Stimulated activated CD4-positive, alpha-beta T cell treated with anti-CD3 and anti-CD28 coated beads, Interleukin-12 subunit alpha, Interleukin-12 subunit beta, amount 100 ng/mL, for 48 hours (primary cell): ENCODE measurements around the gene NKIRAS1.
"Not testable (repeated sequence)": the region's sequence is repeated elsewhere in the genome, so short reads cannot be mapped to it uniquely, and the experiment has no call there.

Experiments
- DNase-seq, 3 donors: peaks; one replicate each; pipeline ENCODE4 v3.0.0-alpha.2; 2020; ENCODE audit warnings: low read depth in 2 of 3, low spot score in 1 of 3

NKIRAS1 gene

DNA sequence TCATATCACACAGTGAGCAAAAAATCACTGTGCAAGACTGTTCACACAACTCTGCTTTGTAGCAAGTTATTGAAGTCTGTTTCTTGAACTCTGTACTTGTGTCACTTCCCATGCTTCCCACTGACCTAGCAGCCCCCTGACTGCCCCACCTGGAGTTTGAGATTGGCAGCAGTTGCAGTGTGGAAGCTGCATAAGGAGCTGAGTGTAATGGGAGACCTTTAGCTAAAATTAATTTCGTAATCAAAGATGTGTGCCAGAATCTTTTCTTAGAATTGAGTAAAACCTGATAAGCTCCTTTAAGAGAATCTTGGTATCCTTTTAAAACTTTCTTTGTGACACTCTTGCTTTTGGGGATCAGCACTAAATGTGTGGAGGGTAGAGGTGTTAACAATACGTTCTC lies 42.8 kb downstream of the NKIRAS1 start:
- DNase-seq, result no peak

DNA sequence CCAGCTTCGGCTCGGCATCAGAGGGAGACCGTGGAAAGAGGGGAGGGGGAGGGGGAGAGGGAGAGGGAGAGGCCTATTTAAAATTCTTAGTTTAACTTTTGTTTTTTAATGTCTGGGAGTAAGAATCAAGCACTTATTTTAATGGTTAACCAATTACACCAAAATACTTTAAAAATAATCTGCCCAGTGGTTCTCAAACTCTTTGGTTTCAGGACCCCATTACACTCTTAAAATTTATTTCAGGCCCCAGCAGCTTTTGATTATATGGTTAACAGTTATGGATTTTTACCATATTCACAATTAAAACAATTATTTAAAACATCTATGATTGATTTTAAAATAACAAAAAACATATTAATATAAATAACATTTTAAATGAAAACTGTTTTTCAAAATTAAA lies 44.5 kb downstream of the NKIRAS1 start:
- DNase-seq, result no peak

DNA sequence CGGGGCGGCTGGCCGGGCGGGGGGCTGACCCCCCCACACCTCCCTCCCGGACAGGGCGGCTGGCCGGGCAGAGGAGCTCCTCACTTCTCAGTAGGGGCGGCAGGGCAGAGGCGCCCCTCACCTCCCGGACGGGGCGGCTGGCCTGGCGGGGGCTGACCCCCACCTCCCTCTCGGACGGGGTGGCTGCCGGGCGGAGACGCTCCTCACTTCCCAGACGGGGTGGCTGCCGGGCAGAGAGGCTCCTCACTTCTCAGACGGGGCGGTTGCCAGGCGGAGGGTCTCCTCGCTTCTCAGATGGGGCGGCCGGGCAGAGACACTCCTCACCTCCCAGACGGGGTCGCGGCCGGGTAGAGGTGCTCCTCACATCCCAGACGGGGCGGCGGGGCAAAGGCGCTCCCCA lies 45.4 kb downstream of the NKIRAS1 start:
- DNase-seq, result not testable (repeated sequence)

DNA sequence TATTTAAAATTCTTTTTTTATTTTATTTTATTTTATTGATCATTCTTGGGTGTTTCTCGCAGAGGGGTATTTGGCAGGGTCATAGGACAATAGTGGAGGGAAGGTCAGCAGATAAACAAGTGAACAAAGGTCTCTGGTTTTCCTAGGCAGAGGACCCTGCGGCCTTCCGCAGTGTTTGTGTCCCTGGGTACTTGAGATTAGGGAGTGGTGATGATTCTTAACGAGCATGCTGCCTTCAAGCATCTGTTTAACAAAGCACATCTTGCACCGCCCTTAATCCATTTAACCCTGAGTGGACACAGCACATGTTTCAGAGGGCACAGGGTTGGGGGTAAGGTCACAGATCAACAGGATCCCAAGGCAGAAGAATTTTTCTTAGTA lies 46.1 kb downstream of the NKIRAS1 start:
- DNase-seq, result not testable (repeated sequence)

DNA sequence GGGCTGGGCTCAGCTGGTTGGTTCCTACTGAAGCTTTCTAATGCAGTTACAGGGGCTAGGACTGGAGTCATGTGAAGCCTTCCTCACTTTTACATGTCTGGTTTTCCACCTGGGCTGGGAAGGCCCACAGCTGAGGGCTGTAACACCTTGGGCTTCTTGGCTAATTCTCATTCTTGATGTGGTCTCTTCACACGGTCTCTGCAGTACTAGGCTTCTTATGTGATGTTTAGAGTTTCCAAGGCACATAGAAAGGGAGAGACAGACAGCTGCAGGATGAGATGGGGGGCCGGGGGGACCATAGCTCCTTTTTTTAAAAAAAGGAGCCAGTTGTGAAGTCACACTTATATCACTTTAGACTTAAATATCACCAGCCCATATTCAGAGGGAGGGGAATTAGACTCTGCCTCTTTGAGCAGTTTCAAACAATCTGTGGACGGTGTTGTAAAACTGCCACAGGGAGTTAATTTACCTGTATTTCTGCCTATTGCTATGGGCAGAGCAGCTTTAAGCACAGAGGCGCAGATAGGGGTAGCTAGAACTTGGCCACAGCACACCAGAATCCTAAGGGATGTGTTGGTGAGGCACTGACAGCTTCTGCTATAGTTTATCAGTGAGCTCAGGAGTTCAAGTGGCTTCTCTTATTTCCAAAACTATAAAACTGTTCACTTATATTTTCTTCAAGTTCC lies 46.7 kb downstream of the NKIRAS1 start:
- no peak for DNase-seq

DNA sequence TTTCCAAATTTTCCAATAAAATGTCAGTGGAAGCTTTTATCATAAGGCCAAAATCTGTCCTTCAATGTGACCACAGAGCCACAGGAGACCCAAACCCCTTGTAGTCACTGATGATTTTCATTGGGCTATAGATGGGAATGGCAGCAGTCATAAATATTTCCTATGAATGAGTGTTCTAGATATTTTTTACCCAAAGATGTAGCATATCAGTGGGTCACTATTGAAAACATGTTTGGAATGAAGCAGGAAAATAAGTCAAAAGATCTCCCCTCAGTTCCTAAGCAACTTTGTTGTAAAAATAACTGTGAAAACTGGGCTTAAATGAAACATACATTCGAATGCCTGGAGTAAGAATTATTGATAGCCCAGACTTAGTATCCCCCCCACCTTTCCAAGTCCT lies 49.0 kb downstream of the NKIRAS1 start:
- no peak for DNase-seq

DNA sequence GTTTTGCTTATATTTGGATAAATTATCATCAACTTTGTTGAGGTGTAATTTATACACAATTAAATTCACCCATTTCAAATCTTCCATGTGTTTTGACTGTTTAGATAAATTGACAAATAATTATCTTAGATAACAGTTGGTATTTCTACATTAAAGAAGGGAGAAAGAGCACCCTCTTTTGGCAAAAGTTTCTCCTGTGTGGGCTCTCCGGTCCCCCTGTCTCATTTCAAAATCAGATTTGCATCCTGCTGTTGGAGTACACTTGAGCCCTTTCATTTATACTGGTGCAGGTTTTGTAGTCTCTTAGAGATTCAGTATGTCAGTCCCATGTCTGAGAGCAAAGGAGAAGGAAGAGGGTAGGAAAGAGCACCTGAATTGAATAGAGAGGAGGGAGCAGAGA lies 49.4 kb downstream of the NKIRAS1 start:
- DNase-seq, result no peak

DNA sequence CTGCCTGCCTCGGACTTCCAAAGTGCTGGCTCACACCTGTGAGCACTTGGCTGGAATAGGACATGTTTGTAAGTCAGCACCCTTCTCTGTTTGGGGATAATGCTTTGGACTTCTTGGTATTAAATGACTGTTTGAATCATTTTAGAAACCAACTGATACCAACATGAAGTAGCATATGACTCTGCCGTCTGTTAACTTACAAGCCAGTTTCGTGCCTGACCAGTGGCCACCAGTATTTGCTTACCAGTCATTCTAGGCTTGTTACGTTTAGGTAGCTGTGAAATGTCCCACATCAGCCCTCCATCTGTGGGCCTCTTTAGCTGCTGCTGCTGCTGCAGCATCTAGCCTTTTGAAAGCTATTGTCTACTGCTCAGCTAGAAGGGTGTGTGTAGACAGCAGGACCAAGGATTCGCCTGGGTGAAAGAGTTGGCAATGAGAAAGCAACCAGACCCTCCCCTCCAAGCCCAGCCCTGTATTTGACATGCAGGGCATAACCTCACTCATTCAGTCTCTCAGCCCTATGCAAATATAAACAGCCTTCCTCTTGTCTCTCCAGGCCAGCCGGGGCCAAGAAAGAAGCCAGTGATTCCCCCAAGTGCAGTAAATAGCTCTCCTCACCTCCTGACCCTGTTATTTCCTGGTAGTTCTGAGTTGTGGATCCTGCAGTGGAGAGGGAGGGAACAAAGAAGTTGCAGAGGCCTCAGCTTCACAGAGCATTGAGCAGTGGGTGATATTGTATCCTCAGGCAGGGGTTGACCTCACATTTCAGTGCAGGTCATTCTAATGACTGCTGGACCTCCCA lies 51.0 kb downstream of the NKIRAS1 start:
- no peak for DNase-seq

DNA sequence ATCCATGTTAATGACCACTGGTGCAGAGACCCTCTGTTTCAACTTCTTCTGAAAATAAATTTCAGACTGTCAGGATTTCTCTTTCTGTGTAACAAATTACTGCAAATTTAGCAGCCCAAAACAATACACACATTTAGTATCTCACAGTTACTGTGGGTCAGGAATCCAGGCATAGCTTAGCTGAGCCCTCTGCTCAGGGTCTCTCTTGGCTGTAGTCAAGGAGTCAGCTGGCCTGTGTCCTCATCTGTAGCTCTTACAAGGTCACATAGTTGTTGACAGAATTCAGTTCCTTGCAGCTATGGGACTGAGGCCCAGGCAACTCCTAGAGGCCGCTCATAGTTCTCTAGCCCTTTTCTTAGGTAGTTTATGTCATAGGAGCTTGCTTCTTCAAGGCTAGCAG lies 51.9 kb downstream of the NKIRAS1 start:
- no peak for DNase-seq

DNA sequence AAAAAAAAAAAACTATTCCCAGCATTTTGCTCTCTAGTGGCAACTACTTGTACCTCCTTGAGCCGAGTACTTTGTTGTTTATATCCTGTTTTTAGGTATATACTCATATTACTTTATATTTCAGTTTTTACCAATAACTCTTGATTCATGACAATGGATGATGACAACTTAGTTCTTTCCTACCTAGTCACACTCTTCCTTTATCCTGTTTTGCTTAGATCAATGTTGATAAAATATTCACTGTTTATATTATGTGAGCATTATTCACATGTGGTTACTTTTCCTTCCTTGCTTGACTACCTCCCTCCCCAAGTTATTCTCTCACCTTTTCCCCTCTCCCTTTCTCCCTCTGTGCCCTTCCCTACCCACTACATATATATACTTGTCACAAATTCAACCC lies 53.7 kb downstream of the NKIRAS1 start:
- DNase-seq, result no peak

DNA sequence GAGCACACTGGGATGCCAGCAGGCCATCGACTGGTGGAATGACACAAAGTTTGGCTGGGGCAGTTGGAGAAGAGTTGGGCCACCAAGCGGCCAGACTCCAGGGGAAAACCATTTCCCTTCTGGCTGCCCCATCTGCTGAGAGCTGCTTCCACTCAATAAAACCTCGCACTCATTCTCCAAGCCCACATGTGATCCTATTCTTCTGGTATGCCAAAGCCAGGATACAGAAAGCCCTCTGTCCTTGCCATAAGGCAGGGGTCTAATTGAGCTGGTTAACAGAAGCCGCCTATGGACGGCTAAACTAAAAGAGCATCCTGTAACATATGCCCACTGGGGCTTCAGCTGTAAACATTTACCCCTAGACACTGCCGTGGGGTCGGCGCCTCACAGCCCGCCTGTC lies 55.1 kb downstream of the NKIRAS1 start:
- no peak for DNase-seq

DNA sequence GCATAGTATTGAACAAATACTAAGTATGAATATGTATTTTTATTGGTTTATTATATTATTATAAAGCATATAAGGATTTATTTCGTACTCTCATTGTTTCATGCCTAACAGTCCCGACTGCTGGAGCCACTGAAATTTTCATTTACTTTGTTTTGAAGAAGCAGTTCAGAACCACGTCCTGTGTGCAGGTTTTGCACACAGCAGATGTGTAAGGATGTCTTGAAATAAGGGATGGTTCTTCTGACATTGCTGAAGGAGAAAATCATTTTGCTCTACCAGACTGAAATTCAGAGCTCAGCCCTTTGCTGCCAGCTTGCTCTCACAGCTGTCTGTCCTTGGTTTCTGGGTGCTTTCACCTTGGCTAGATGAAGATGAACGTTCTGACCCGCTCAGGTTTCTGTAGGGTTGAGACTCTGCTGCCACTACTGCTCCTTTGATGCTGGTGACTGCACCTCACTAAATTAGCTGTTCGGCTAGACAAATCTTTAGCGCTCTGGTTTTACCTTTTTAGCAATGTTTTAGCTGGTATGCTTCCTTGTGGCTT lies 56.9 kb downstream of the NKIRAS1 start:
- no peak for DNase-seq

DNA sequence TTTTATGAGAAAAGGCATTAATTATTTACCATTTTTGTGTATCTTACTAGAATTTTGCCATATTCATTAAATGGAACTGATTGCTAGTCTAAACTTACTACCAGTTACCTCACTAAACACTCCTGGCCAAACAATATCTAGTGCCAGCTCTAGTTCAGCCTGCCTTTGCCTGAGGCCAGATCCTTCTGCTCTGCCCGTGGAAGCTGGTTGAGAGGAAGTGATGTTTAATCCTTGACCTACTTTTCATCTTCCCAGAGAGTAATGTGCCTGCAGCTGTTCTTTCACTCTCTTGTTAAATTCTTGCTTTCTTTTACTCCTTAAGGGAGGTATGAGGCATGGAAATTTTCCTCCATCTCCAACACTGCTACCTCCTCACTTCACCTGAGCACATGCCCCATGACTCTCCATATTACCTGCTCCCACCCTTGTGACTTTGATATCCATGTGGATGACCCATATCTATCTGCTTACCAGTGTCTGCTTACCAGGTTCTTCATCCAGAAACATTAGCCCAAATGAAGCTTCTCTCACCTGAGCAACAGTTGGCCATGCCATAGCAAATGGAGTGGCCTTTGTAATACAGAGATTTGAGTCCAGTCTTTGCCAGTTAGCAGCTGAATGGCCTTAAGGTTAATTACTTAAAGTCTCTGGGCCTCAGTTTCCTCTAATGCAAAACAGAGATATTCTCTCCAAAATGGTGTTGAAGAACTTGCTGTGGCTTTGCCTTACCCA lies 57.6 kb downstream of the NKIRAS1 start:
- DNase-seq, result no peak

DNA sequence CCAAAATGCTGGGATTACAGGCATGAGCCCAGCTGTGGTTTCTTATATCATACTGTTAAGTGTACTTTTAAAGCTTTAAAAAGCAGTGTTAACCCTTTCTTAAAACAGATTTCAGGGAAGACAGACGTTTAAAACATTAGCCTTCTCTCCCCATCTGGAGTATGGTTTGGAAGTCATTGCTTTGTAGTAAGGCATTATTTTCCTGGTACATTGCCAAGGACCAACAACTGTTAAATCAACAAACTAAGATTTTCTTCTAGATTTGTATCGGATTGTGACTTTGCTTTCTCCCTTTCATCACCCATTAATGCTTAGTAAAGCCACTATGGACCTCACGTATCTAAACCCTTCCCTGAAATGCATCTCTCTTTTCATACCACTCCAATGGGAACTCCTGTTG lies 60.5 kb downstream of the NKIRAS1 start:
- DNase-seq, result no peak

DNA sequence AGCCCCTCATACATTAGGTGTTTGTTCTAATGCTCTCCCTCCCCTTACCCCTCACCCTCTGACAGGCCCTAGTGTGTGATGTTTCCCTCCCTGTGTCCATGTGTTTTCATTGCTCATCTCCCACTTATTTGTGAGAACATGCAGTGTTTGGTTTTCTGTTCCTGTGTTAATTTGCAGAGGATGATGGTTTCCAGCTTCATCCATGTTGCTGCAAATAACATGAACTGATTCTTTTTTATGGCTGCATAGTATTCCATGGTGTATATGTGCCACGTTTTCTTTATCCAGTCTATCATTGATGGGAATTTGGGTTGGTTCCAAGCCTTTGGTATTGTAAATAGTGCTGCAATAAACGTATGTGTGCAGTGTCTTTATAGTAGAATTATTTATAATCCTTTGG lies 67.3 kb downstream of the NKIRAS1 start:
- not testable (repeated sequence) for DNase-seq

DNA sequence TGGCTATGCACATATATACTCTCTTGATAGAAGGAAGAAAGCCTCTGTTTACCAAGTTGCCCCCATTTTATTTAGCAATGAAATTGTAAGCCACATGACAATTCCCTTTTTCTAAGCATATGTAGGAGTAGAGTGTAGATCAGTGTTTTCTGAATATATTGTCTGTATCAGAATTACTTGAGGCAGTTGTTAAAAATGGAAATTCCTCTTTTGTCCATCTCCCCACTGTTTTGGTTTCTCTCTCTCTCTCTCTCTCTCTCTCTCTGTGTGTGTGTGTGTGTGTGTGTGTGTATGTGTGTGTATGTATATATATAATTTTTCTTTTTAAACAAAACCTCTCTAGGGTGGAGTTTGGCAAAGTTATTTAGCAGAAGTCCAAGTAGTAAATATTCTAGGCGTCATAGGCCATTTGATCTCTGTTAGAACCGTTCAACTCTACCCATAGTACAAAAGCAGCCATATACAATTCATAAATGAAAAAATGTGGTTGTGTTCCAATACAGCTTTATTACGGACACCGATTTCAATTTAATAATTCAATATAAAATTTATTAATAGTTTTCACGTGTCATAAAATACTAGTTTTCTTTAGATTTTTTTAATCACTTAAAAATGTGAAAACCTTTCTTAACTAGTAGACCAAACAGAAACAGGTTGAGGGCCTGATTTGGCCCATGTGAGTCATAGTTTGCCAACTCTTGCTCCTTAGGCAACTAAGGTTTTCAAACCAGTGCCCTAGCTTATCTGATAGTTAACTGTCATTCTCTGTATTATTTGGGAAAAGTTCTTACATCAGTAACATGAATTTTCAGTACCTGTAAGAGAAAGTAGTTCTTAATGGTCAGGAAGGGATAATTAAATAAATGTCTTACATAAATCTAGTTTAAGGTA lies 71.2 kb downstream of the NKIRAS1 start:
- DNase-seq, result no peak

DNA sequence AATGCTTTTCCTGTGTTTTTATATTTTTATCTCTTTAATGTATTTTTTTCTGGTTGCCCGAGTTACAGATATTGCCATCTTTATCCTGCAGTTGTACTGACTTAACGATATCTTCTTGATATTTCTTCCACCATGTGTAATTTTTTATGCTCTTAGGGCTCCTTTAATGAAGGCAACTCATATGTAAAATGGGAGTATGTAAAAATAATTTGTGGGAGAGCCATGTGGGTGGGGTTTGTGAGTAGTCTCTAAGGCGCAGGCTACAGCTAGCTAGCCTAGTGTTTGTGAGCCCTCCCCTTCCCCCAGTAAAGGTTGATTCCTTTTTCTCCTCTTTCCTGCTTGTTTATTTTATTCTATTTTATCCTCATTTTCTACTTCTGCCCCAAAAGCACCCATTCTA lies 72.9 kb downstream of the NKIRAS1 start:
- no peak for DNase-seq
